ENCODE measurements around the gene EIF3L.

- no peak for TF ChIP-seq CTCF (IDR thresholded peaks at IDR 0.05)
- TF ChIP-seq EZH2phosphoT487 (IDR thresholded peaks at IDR 0.05) = no peak
- TF ChIP-seq EZH2 (IDR thresholded peaks at IDR 0.05) = no peak
Observed at GRCh38 chr22:37910890-37911672, 61.9 kb downstream of the EIF3L start.
